HEK293 (cell line): Measurements from ENCODE around the gene TNS3.

ENCODE experiments used
- BCL11A ChIP-seq: fragments of 450-650 bp; formaldehyde crosslinking; IDR thresholded peaks from 2 replicates; pipeline ENCODE4 v1.5.1; 2016; ENCODE audit warnings: low read depth, missing biosample characterization, missing genetic modification characterization
- TCF7L2 ChIP-seq: IDR thresholded peaks from 2 replicates; pipeline ENCODE4 v1.6.1; 2011; ENCODE audit warnings: low read depth, mild to moderate bottlenecking, inconsistent platforms, low read length, moderate library complexity, borderline replicate concordance
- ZBTB11 ChIP-seq: fragments of 450-650 bp; formaldehyde crosslinking; conservative IDR thresholded peaks from 2 replicates; pipeline ENCODE4 v1.5.1; 2016; ENCODE audit warnings: low read depth, missing biosample characterization, missing genetic modification characterization
- ZNF132 ChIP-seq: fragments of 450-650 bp; formaldehyde crosslinking; IDR thresholded peaks from 2 replicates; pipeline ENCODE4 v1.5.1; 2017; ENCODE audit warnings: missing biosample characterization, missing genetic modification characterization, borderline replicate concordance
- ZNF138 ChIP-seq: fragments of 450-650 bp; formaldehyde crosslinking; IDR thresholded peaks from 2 replicates; pipeline ENCODE4 v1.5.1; 2016; ENCODE audit warnings: missing biosample characterization, missing genetic modification characterization, borderline replicate concordance
- TF ChIP-seq, protein P1 (sequence below): fragments of 450-650 bp; formaldehyde crosslinking; IDR thresholded peaks from 2 replicates; pipeline ENCODE4 v1.5.1; 2016; ENCODE audit warnings: missing biosample characterization, missing genetic modification characterization
- TF ChIP-seq, protein P2 (sequence below): fragments of 450-650 bp; formaldehyde crosslinking; IDR thresholded peaks from 2 replicates; pipeline ENCODE4 v1.5.1; 2016; ENCODE audit warnings: missing biosample characterization, missing genetic modification characterization
- TF ChIP-seq, protein P3 (sequence below): fragments of 450-650 bp; formaldehyde crosslinking; IDR thresholded peaks from 2 replicates; pipeline ENCODE4 v1.5.1; 2016; ENCODE audit warnings: missing biosample characterization, missing genetic modification characterization

GRCh38 chr7:47572094-47572445 is 9.8 kb downstream of the TNS3 start:
- TF ChIP-seq, protein P1, sequence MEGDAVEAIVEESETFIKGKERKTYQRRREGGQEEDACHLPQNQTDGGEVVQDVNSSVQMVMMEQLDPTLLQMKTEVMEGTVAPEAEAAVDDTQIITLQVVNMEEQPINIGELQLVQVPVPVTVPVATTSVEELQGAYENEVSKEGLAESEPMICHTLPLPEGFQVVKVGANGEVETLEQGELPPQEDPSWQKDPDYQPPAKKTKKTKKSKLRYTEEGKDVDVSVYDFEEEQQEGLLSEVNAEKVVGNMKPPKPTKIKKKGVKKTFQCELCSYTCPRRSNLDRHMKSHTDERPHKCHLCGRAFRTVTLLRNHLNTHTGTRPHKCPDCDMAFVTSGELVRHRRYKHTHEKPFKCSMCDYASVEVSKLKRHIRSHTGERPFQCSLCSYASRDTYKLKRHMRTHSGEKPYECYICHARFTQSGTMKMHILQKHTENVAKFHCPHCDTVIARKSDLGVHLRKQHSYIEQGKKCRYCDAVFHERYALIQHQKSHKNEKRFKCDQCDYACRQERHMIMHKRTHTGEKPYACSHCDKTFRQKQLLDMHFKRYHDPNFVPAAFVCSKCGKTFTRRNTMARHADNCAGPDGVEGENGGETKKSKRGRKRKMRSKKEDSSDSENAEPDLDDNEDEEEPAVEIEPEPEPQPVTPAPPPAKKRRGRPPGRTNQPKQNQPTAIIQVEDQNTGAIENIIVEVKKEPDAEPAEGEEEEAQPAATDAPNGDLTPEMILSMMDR: no peak
- TF ChIP-seq ZBTB11 (tag by site-specific recombination) (no peak), ZNF138 (tag by site-specific recombination) (no peak), ZNF132 (tag by site-specific recombination) (no peak), TCF7L2 (no peak), BCL11A (tag by site-specific recombination) (no peak)
- TF ChIP-seq, protein P2, sequence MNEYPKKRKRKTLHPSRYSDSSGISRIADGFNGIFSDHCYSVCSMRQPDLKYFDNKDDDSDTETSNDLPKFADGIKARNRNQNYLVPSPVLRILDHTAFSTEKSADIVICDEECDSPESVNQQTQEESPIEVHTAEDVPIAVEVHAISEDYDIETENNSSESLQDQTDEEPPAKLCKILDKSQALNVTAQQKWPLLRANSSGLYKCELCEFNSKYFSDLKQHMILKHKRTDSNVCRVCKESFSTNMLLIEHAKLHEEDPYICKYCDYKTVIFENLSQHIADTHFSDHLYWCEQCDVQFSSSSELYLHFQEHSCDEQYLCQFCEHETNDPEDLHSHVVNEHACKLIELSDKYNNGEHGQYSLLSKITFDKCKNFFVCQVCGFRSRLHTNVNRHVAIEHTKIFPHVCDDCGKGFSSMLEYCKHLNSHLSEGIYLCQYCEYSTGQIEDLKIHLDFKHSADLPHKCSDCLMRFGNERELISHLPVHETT (tag by site-specific recombination): no peak
- TF ChIP-seq, protein P3, sequence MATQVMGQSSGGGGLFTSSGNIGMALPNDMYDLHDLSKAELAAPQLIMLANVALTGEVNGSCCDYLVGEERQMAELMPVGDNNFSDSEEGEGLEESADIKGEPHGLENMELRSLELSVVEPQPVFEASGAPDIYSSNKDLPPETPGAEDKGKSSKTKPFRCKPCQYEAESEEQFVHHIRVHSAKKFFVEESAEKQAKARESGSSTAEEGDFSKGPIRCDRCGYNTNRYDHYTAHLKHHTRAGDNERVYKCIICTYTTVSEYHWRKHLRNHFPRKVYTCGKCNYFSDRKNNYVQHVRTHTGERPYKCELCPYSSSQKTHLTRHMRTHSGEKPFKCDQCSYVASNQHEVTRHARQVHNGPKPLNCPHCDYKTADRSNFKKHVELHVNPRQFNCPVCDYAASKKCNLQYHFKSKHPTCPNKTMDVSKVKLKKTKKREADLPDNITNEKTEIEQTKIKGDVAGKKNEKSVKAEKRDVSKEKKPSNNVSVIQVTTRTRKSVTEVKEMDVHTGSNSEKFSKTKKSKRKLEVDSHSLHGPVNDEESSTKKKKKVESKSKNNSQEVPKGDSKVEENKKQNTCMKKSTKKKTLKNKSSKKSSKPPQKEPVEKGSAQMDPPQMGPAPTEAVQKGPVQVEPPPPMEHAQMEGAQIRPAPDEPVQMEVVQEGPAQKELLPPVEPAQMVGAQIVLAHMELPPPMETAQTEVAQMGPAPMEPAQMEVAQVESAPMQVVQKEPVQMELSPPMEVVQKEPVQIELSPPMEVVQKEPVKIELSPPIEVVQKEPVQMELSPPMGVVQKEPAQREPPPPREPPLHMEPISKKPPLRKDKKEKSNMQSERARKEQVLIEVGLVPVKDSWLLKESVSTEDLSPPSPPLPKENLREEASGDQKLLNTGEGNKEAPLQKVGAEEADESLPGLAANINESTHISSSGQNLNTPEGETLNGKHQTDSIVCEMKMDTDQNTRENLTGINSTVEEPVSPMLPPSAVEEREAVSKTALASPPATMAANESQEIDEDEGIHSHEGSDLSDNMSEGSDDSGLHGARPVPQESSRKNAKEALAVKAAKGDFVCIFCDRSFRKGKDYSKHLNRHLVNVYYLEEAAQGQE (tag by site-specific recombination): no peak
